Mesodermal cell (in vitro differentiated cells): ENCODE data around the gene TANGO2.
"Not testable (repeated sequence)": the region's sequence is repeated elsewhere in the genome, so short reads cannot be mapped to it uniquely, and the experiment has no call there.

Experiments
- H3K27ac ChIP-seq: 2 replicates; pipeline ENCODE4 v1.7.0; 2013; ENCODE audit warnings: mild to moderate bottlenecking, low read depth, low read length, moderate library complexity; ENCODE audit not compliant: severe bottlenecking
- H3K36me3 ChIP-seq: 2 replicates; pipeline ENCODE4 v1.7.1; 2013; ENCODE audit warnings: mild to moderate bottlenecking, low read length, moderate library complexity; ENCODE audit not compliant: control insufficient read depth, insufficient read depth
- H3K4me1 ChIP-seq: one replicate; pipeline ENCODE4 v1.7.1; 2013; ENCODE audit warnings: mild to moderate bottlenecking, low read length; ENCODE audit not compliant: insufficient read depth, control insufficient read depth, poor library complexity, severe bottlenecking
- H3K4me3 ChIP-seq: 2 replicates; pipeline ENCODE4 v1.7.0; 2013; ENCODE audit warnings: low read length, control low read depth, mild to moderate bottlenecking; ENCODE audit not compliant: insufficient read depth, poor library complexity, severe bottlenecking; ENCODE audit errors: extremely low read depth
- H3K9me3 ChIP-seq: 2 replicates; pipeline ENCODE4 v1.7.1; 2013; ENCODE audit warnings: mild to moderate bottlenecking, low read length, moderate library complexity; ENCODE audit not compliant: control insufficient read depth
- WGBS, 2 experiments: methylation state at CpG; one replicate each; pipeline ENCODE4 v1.1.5; 2013; ENCODE audit warnings: missing lambda C conversion rate in 2 of 2; ENCODE audit not compliant: insufficient coverage in 2 of 2; 5-methylcytosine and 5-hydroxymethylcytosine counted together

Gene TANGO2

DNA sequence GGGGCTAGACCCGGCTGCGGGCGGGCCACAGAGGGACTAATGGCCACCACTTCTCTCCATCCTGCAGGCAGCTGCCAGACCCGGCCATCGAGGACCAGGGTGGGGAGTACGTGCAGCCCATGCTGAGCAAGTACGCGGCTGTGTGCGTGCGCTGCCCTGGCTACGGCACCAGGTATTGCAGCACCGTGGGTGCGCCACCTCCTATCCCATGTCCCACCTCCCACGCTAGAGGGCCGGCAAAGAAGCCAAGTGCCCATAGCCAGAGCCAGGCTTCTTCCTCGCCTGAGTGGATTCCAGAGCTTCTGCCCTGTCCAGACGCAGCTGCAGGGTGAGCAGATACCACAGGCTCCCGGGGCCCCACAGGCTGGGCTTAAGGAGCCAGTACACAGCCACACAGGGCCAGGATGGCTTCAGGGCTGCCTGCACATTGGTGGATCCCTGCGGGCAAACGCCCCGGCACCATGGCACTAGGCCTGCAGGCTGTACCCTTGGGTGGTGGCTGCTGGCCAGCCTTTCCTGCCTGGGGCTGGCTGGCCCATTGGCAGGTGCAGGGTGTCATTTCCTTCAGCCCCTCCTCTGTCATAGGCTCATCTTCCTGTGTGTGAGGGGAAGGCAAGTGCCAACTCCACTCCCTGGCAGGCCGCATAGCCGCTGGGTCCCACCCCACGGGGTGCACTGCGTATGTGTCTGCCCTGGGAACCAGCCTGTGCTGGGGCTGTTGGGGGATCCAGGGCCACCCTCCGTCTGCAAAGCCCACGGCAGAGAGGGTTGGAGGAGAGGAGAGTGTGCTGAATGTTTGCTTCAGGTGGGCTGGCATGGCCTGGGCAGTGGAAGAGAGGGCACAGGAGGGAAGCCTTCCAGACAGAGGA, 42.6 kb downstream of the TANGO2 start:
- Histone ChIP-seq H3K36me3 (no peaks in the 10 kb centered on the region), H3K4me3 (no peak overlapping the region), H3K4me1 (peaks cover 7% of the 10 kb centered on the region), H3K9me3 (no peaks in the 10 kb centered on the region), H3K27ac (no peak overlapping the region)
- 94 to 95% methylated on average over 26 to 27 of the region's 27 CpGs for WGBS, 2 experiments

DNA sequence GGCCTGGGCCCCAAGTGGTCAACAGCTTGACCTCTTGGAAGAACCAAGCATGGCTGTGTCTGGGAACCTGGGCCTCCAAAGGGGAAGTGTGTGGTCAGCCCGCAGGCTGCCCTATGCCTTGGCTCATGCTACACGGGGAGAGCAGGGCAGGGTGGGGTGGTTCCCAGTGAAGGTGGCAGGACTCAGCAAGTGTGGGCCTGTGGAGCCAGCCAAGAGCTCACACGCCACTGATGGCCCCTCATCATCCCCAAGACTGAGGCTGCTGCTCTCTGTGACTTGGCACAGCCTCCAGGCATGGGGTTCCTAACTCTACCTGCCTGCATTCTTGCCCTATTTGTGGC, 43.2 kb downstream of the TANGO2 start:
- no peak overlapping the region for H3K4me3 ChIP-seq
- H3K9me3 ChIP-seq = no peaks in the 10 kb centered on the region
- no peaks in the 10 kb centered on the region for H3K36me3 ChIP-seq
- no peak overlapping the region for H3K27ac ChIP-seq
- 93 to 100% methylated on average over 1 to 3 of the region's 3 CpGs for whole genome bisulfite sequencing, 2 experiments
- peaks cover 7% of the 10 kb centered on the region for H3K4me1 ChIP-seq

DNA sequence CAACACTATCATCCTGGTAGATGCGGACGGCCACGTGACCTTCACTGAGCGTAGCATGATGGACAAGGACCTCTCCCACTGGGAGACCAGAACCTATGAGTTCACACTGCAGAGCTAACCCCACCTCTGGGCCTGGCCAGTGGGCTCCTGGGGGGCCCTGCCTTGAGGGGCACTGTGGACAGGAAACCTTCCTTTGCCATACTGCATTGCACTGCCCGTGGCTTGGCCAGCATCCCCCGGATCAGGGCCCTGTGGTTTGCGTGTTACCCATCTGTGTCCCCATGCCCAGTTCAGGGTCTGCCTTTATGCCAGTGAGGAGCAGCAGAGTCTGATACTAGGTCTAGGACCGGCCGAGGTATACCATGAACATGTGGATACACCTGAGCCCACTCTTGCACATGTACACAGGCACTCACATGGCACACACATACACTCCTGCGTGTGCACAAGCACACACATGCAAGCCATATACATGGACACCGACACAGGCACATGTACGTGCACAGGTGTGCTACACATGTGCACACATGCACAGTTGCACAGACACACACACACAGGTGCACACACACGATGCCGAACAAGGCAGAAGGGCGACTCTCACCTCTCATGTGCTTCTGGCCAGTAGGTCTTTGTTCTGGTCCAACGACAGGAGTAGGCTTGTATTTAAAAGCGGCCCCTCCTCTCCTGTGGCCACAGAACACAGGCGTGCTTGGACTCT, 43.8 kb downstream of the TANGO2 start:
- WGBS, 2 experiments = 94 to 96% methylated on average over 15 to 18 of the region's 18 CpGs
- Histone ChIP-seq H3K4me1 (peaks cover 7% of the 10 kb centered on the region), H3K4me3 (no peak overlapping the region), H3K9me3 (no peaks in the 10 kb centered on the region), H3K27ac (no peak overlapping the region), H3K36me3 (no peaks in the 10 kb centered on the region)

- no peaks in the 10 kb centered on the region for H3K36me3 ChIP-seq
- H3K9me3 ChIP-seq = no peaks in the 10 kb centered on the region
- H3K27ac ChIP-seq = no peak overlapping the region
- H3K4me3 ChIP-seq = no peak overlapping the region
- WGBS, 2 experiments = 89 to 90% methylated on average over 9 to 11 of the region's 14 CpGs
- H3K4me1 ChIP-seq = peaks cover 7% of the 10 kb centered on the region
These were observed 45.1 kb downstream of the TANGO2 start for GRCh38 chr22:20065896-20066616.

DNA sequence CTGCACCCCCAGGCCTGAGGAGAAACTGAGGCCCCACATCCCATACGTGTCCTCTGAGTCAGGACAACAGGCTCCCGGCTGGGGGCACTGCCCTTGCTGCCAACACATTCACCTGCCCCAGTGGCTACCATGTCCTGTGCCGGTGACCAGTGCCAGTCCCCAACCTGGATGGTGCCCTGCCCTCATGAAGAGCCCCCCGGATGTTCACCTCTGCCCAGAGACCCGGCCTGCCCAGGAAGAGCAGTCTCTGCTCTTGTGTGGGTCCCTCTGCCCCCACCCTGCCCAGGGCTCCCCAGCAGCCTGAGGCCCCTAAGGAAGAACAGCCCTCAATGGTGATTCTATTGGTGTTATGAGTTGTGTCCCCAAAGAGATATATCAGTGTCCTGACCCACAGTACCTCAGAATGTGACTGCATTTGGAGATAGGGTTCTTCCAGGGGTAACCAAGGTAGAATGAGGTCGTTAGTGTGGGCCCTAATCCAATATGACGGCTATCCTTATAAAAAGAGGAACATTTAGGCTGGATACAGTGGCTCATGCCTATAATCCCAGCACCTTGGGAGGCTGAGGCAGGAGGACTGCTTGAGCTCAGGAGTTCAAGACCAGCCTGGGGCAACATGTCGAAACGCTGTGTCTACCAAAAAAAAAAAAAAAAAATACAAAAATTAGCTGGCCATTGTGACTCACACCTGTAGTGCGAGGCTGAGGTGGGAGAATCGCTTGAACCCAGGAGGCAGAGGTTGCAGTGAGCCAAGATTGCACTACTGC, 45.9 kb downstream of the TANGO2 start:
- Histone ChIP-seq H3K4me3 (no peak overlapping the region), H3K4me1 (peaks cover 7% of the 10 kb centered on the region), H3K27ac (no peak overlapping the region), H3K36me3 (no peaks in the 10 kb centered on the region), H3K9me3 (no peaks in the 10 kb centered on the region)
- 92% methylated on average over 8 to 11 of the region's 11 CpGs for WGBS, 2 experiments

DNA sequence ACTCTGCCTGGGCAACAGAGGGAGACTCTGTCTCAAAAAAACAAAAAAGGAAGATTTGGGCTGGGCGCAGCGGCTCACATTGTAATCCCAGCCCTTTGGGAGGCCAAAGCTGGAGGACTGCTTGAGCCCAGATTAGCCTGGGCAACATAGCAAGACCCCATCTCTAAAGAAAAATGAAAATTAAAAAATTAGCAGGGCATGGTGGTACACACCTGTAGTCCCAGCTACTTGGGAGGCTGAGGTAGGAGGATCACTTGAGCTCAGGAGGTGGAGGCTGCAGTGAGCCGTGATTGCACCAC, 46.4 kb downstream of the TANGO2 start:
- WGBS, 2 experiments = 94 to 100% methylated on average over 2 to 3 of the region's 3 CpGs

GRCh38 chr22:20068640-20069039, 47.7 kb downstream of the TANGO2 start:
- Histone ChIP-seq H3K36me3 (no peaks in the 10 kb centered on the region), H3K27ac (no peak overlapping the region), H3K4me3 (no peak overlapping the region), H3K9me3 (no peaks in the 10 kb centered on the region), H3K4me1 (no peaks in the 10 kb centered on the region)
- 92 to 97% methylated on average over 3 to 7 of the region's 7 CpGs for WGBS, 2 experiments

More for the DNA sequence above, 46.4 kb downstream of the TANGO2 start:
- not testable (repeated sequence) for H3K4me3 ChIP-seq, H3K27ac ChIP-seq, H3K4me1 ChIP-seq, H3K36me3 ChIP-seq, H3K9me3 ChIP-seq

DNA sequence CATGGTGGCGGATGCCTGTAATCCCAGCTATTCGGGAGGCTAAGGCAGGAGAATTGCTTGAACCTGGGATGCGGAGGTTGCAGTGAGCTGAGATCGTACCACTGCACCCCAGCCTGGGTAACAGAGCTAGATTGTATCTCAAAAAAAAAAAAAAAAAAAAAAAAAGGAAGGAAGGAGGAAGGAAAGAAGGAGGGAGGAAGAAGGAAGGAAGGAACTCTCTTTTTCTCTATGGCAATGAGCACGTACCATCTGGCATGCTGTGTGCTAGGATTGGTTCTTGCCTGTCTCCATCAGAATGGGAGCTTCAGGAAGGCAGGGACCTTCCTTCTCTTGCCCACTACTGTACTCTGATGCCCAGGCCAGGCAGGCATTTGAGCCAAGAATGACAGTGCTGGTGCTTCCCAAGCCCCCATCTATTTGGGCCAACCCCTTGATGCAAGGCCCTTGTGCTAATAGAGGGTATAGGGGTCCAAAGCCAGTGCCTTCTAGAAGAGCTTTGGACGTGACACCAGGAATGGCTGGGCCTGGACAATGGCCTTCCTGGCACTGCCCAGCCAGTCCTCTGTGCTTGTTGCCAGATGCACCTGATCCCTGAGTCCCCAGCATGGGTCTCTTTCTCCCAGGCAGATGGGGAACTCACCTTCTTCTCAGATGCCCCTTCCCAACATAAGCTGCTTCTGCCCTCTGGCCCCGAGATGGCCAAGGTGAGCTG, 48.6 kb downstream of the TANGO2 start:
- no peaks in the 10 kb centered on the region for H3K36me3 ChIP-seq
- H3K4me3 ChIP-seq = no peak overlapping the region
- H3K4me1 ChIP-seq = no peaks in the 10 kb centered on the region
- no peaks in the 10 kb centered on the region for H3K9me3 ChIP-seq
- WGBS, 2 experiments = 90 to 91% methylated on average over 5 to 6 of the region's 7 CpGs
- no peak overlapping the region for H3K27ac ChIP-seq

DNA sequence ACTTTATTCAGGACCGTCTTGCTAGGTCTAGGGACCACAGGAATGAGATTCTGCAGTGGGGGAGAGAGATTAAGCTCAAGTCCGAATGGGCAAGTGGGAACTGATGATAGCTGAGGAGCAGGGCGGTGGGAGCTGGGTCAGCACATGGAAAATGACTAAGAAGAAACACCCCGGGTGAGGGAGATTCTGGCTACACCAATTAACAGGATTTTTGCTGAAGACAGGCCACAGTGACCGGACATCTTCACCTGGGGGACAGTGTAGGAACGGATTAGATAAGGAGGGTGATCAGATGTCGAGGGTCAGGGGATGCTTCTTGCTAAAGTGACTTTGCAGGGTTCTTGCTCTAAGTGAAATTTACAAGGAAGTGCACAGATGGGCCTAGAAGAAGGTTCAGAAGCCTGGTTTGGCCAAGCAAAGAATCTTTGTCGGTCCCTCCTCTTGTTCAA, 50.6 kb downstream of the TANGO2 start:
- Histone ChIP-seq H3K4me1 (no peaks in the 10 kb centered on the region), H3K36me3 (no peaks in the 10 kb centered on the region), H3K4me3 (no peak overlapping the region), H3K27ac (no peak overlapping the region), H3K9me3 (no peaks in the 10 kb centered on the region)
- WGBS, 2 experiments = 89 to 95% methylated on average over 8 of the region's 8 CpGs

GRCh38 chr22:20076627-20077172, 55.8 kb downstream of the TANGO2 start:
- peaks cover 3% of the 10 kb centered on the region for H3K36me3 ChIP-seq
- H3K27ac ChIP-seq = no peak overlapping the region
- 89 to 100% methylated on average over 2 to 3 of the region's 6 CpGs for WGBS, 2 experiments
- H3K9me3 ChIP-seq = no peaks in the 10 kb centered on the region
- H3K4me3 ChIP-seq = no peak overlapping the region
- peaks cover 6% of the 10 kb centered on the region for H3K4me1 ChIP-seq
